Islet precursor cell (in vitro differentiated cells): ENCODE measurements around the gene ZDHHC11.
"Not testable (repeated sequence)": the region's sequence is repeated elsewhere in the genome, so short reads cannot be mapped to it uniquely, and the experiment has no call there.

Experiments used
- DNase-seq: peaks from one replicate; pipeline ENCODE4 v3.0.0-alpha.2; 2018

ZDHHC11 gene

DNA sequence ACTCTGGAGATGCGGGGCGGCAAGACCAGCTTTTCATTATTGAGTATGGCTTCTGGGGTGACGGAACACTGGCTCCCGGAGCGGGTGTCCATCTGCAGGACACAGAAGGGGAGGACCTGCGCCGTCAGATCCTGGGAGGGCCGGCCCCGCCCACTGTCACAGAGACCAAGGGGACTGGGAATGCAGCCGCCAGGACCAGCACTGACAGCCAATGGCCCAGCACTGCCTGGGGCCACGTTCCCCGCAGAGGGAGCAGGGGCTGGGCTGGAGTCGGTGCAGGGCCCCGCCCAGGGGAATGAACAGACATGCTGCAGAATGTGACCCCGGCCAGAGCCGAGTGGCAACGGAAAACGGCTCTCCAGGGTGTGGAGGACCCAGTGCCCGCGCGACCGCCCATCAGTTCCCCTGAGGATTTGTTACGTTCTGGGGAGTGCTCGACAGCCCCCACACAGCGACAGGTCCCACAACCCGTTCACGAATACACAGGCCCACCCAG is at the start of gene ZDHHC11:
TSS of gene ZDHHC11 (minus strand) at position 476 of the 496 bp plus-strand sequence. CDS start at position 92, 384 bp downstream.
- peak; percentile 86 for DNase-seq

DNA sequence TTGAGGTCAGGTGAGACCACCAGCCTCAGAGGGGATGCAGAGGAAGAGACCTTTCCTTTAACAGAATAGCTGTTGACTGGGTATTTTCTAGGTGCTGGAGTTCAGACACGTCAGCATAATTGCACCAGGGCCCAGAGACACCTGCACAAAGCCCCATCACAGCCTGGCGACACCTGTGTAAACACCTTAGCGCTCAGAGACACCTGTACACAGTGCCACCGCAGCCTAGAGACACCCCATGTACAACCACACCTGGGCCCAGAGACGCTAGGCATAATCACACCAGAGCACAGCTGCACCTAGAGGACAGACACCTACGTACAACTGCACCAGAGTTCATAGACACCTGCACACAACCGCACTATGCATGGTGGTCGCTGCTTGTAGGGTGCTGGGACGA is 42.9 kb upstream of the ZDHHC11 start:
- DNase-seq: no peak

DNA sequence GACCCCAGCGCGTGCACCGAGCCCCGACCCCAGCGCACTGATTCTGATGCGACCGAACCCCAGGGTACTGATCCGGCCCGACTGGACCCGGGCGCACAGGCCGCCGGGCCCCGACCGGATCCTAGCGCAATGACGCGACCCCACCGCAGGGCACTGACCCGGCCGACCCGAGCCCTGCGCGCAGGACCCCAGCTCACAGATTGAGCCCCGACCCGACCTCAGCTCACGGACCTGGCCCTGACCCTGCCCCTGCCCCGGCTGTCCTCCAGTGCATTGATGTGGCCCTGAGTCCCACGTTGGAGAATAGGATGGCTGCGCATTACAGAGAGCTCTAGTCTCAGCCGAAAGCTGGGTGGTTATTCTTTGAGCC is 42.3 kb upstream of the ZDHHC11 start:
- no peak for DNase-seq

GRCh38 chr5:892394-893136 is 41.8 kb upstream of the ZDHHC11 start, which contains the start of the genes BRD9 and TRIP13:
Gene BRD9, minus strand, starts transcription at chr5:892801. Its CDS starts 144 bp downstream, at chr5:892657.
Gene TRIP13, plus strand, starts transcription at chr5:892884. Its CDS starts 115 bp downstream, at chr5:892999.
- DNase-seq: peak; percentile 89

GRCh38 chr5:891837-892393 is 41.1 kb upstream of the ZDHHC11 start:
- DNase-seq: no peak

DNA sequence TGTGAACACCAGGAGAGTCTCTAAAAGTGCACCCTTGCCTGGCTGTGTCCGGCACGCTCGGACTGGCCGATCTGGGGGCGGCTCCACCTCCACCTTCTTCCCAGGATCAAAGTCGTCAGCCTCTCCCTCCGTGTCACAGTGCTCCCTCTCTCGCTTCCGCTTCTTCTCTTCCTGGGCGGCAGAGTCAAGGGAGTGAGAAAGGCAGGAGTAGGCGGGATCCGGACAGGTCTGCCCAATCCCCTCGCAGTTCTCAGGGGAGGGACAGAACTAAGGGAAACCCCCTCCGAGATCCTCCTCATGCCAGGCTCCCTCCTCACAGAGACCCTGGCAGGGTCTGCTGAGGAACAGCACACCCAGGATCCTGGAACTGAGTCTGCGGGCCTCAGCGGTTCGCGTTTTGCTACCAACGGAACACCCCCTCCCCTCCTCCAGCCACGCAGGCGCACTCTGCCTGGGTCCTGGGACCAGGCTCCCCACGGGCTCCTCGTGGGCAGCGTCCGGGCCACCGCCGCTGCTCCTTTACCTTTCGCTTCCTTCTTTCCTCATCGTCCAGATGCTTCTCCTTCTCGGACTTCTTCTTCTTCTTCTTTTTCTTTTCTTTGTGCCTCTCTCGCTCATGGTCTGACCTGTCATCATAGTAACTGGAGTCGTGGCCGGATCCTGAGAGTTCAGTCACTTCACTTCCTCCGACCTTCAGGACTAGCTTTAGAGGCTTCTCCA is 40.5 kb upstream of the ZDHHC11 start:
- peak; percentile 87 for DNase-seq

DNA sequence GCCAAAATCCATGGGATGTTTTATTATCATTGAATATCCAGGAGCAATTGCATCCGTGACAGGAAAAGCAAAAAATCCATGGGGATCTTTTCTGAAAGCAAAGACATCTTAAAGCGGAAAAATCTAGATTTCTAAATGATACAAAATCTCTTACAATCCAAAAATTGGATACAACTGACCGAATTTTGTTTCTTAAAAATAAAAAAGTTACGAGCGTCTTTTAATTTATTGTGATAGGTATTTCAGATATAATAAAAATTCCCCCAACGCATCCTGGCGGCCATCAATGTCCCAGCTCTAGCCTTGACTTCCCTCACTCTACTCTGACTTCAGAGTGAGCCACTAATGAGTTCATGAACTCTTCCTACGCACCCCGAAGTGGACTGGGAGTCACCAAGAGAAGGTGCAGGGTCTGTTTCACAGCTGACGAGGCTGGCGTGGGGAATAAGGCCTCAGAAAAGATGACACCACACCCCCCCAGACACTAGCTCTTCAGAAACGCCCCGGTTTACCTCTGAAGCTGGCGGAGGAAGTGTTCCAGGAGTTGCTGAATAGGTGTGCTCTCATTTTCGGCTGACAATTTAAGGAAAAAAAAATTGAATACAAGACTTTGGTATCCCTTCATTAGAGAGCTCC is 38.4 kb upstream of the ZDHHC11 start:
- DNase-seq: no peak

DNA sequence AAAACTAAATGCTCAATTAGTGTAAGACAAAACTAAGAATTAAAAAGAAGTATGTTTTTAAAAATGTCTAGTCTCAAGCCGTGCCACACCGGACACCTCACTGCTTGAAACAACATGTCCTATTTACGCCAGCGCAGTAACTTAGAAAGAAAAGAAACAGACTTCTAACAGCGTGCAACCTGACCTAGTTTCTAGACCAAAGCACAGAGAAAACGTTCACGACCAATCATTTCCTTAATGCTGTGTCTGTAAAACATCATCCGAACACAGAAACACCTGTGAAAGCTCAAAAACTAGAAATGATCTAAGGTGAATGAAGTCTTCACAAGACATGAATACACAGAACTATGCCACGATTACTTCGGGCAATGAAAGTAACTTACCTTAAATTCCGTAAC is 37.9 kb upstream of the ZDHHC11 start:
- DNase-seq: no peak

DNA sequence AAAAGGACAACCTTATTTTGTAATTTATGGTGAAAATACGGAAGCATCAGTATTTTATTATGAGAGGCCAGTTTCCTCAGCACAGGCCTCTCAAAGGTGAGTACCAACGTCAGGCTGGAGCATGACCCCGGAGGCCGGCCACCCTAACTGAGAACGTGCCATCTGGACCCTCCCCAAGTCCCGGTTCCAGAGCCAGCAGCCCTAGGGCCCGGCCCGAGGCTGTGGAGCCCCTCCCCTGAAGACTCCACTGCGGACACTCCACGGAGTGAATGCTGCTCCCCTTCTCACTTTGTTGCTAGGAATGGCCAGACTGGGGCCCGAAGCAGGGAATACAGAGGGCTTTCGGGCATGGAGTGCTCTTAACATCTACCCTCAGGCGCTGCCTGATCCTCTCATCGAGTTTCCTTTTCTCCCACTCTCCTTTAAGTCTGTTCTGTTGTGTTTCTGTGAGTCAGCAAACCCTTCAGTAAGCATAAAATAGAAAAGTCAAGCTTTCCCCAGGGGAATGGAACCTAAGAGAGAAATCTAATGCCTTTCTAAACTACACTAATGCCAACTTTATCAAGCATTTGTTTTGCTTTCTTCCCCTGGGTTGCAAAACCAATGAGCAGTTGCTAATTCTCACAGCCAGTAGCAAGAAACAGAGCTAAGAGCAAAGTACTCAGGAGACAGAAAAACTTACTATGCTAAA is 37.3 kb upstream of the ZDHHC11 start:
- DNase-seq: no peak

GRCh38 chr5:886716-887325 is 36.0 kb upstream of the ZDHHC11 start:
- DNase-seq: no peak

DNA sequence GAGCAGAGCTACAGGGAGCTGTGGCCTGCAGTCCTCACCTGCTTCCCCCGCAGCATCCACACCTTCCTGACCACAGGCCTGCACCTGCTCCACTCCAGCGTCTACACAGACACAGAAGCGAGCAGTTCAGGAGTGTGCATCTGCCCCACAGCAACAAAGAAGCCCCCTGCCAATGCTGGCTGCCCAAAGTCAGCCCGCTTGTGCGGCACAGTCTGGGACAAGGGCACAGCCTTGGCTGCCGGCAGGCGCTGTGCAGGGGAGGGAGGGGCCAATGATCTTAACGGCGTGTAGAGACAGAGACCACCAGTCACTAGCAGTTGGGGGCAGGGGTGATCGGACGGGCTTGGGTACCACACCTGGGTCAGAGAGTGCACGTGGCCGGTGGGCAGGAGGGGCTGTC is 35.2 kb upstream of the ZDHHC11 start:
- no peak for DNase-seq

- DNase-seq: no peak
Measured at GRCh38 chr5:885529-885928, 34.7 kb upstream of the ZDHHC11 start.

- DNase-seq: no peak
Measured at GRCh38 chr5:885127-885442, 34.3 kb upstream of the ZDHHC11 start.

GRCh38 chr5:884345-885126 is 33.8 kb upstream of the ZDHHC11 start:
- DNase-seq: no peak

- no peak for DNase-seq
Measured at GRCh38 chr5:883475-884181, 32.8 kb upstream of the ZDHHC11 start.

DNA sequence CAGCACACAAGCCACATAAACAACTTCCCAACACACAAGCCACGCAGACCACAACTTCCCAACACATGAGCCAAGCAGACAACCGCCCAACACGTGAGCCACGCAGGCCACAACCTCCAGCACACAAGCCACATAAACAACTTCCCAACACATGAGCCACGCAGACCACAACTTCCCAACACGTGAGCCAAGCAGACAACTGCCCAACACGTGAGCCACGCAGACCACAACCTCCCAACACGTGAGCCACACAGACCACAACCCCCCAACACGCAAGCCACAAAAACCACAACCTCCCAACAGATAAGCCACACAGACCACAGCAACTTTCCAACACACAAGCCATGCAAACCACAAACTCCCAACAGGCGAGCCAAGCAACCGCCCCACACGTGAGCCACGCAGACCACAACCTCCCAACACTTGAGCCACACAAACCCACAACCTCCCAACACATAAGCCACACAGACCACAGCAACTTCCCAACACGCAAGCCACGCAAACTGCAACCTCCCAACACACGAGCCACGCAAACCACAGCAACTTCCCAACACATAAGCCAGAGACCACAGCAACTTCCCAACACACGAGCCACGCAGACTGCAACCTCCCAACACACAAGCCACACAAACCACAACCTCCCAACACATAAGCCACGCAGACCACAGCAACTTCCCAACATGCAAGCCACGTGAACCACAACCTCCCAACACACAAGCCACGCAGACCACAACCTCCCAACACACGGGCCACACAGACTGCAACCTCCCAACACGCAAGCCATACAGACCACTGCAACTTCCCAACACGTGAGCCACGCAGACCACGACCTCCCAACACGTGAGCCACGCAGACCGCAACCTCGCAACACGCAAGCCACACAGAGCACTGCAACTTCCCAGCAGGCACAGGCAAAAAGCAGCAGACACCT is 31.7 kb upstream of the ZDHHC11 start:
- no peak for DNase-seq

- DNase-seq: no peak
Measured at GRCh38 chr5:881551-881935, 30.8 kb upstream of the ZDHHC11 start.

DNA sequence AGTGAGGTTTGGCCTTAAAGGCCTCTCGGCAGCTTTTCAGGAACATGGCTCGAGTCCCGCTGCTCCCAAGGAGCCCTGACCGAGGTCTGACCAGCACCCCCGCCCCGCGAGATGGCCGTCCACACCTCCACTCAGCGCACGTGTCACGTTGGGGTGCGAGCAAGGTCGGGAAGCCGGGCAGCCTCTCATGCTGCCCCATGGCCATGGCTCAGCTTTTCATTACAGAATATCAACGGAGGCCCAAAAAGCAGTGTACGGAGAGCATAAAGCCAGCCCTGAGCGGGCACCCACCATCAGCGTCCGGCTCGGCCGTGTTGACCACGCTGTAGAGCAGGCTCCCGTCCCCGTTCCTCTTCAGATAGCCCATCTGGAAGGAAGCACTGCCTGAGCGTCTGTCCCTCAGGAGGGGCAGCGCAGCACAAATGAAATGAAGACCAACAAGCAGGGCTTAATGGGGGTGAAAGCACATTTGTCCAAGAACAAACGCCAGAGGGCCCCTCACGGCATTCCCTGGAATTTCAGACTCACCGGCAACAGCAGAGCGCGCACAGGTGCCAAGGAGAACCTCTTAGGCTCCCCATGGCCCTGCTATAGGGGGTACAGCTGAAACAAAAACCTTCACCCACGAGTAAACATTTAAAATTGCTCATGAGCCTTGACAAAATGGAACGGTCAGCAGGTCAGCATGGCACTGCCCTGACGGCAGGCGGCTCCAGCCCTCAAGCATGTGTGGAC is 30.2 kb upstream of the ZDHHC11 start:
- DNase-seq: no peak

DNA sequence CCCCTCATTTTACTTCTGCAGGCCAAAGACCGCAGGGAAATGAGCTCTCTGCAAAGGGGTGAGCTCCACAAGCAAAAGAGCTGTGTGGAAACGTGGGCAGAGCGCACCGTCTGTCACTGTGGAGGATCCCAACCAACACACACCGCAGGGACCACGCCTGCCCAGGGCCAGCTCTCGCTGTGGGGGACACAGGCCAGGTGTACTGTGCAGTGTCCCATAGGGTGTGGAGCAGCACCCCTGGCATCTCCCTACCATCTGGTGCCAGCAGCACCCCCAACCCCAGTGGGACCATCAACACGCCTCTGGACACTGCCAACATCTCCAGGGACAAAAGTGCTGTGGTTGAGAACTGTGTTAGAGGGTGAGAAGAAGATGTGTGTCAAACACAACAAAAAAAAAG is 27.9 kb upstream of the ZDHHC11 start:
- not testable (repeated sequence) for DNase-seq
